IMR-90 (cell line): ENCODE data around the gene SHLD1. TPM values are rescaled to one million over a fixed set of nuclear protein-coding genes. Genes with fewer than 3 reads are reported as not detected.

Source experiments
- ATAC-seq: fragments of 200-7000 bp; cut with Tn5 transposase; 2 replicates; pipeline ENCODE4 v1.9.1; 2020; ENCODE audit warnings: low read depth, mild to moderate bottlenecking, moderate library complexity
- BruUV-seq: library from RNA; stranded (reverse); fragments of 400-500 nt; replicated peaks from 2 replicates; lab custom pipeline; 2021; lab: Mats Ljungman, UMichigan
- CTCF ChIA-PET: fragments of 300-600 bp; formaldehyde crosslinking; extraction: SDS; loops from one replicate; lab custom pipeline; 2021; ENCODE audit warnings: antibody characterized with exemption; lab: Yijun Ruan, JAX
- POLR2A ChIA-PET: fragments of 300-600 bp; sonication (Branson Sonifier 250); formaldehyde crosslinking; loops from one replicate; lab custom pipeline; 2022; ENCODE audit warnings: antibody characterized with exemption; ENCODE audit not compliant: unreplicated experiment; lab: Charles Lee
- DNase-seq: peaks from one replicate; pipeline ENCODE4 v3.0.0; 2013
- H2AFZ ChIP-seq: replicated peaks from 2 replicates; pipeline ENCODE3; 2013; ENCODE audit warnings: low read length, mild to moderate bottlenecking; ENCODE audit not compliant: poor library complexity
- H2AK5ac ChIP-seq: 2 replicates; pipeline ENCODE4 v1.6.1; 2013; ENCODE audit warnings: low read depth, low read length, inconsistent platforms
- H2AK9ac ChIP-seq: replicated peaks from 2 replicates; pipeline ENCODE3; 2013; ENCODE audit warnings: mild to moderate bottlenecking, low read depth, low read length, moderate library complexity; ENCODE audit not compliant: poor library complexity
- H2BK120ac ChIP-seq: 2 replicates; pipeline ENCODE4 v1.6.1; 2013; ENCODE audit warnings: low read depth, low read length, inconsistent platforms
- H2BK15ac ChIP-seq: 3 replicates; pipeline ENCODE4 v1.6.1; 2013; ENCODE audit warnings: low read depth, low read length, inconsistent platforms
- H2BK20ac ChIP-seq: 2 replicates; pipeline ENCODE4 v1.6.1; 2013; ENCODE audit warnings: low read depth, mild to moderate bottlenecking, inconsistent platforms, low read length, moderate library complexity
- H2BK5ac ChIP-seq: 2 replicates; pipeline ENCODE4 v1.6.1; 2013; ENCODE audit warnings: mild to moderate bottlenecking, low read depth, low read length, inconsistent platforms; ENCODE audit not compliant: poor library complexity, severe bottlenecking
- H3K14ac ChIP-seq: replicated peaks from 2 replicates; pipeline ENCODE4 v1.6.1; 2013; ENCODE audit warnings: low read depth, low read length, inconsistent platforms
- H3K18ac ChIP-seq: 2 replicates; pipeline ENCODE4 v1.6.1; 2013; ENCODE audit warnings: low read depth, low read length, control low read depth
- H3K23ac ChIP-seq: 2 replicates; pipeline ENCODE4 v1.6.1; 2013; ENCODE audit warnings: low read depth, low read length, inconsistent platforms
- H3K27ac ChIP-seq: 2 replicates; pipeline ENCODE4 v1.5.1; 2013; ENCODE audit warnings: mild to moderate bottlenecking, control low read depth, low read length; ENCODE audit not compliant: insufficient read depth
- H3K27me3 ChIP-seq: 2 replicates; pipeline ENCODE4 v1.6.1; 2013; ENCODE audit warnings: low read length; ENCODE audit not compliant: control insufficient read depth, insufficient read depth
- H3K36me3 ChIP-seq: 2 replicates; pipeline ENCODE4 v1.6.1; 2013; ENCODE audit warnings: low read length, mixed read lengths; ENCODE audit not compliant: control insufficient read depth, insufficient read depth
- H3K4ac ChIP-seq: 2 replicates; pipeline ENCODE4 v1.6.1; 2013; ENCODE audit warnings: low read depth, low read length, inconsistent platforms
- H3K4me1 ChIP-seq: 2 replicates; pipeline ENCODE4 v1.6.1; 2013; ENCODE audit warnings: low read length, mixed read lengths; ENCODE audit not compliant: control insufficient read depth, insufficient read depth
- H3K4me2 ChIP-seq: 2 replicates; pipeline ENCODE4 v1.6.1; 2013; ENCODE audit warnings: low read depth, mild to moderate bottlenecking, control low read depth, low read length, moderate library complexity
- H3K4me3 ChIP-seq: 2 replicates; pipeline ENCODE4 v1.5.1; 2013; ENCODE audit warnings: low read depth, mild to moderate bottlenecking, control low read depth, low read length, moderate library complexity; ENCODE audit not compliant: insufficient read depth
- H3K56ac ChIP-seq: 2 replicates; pipeline ENCODE4 v1.6.1; 2013; ENCODE audit warnings: low read length, inconsistent platforms; ENCODE audit not compliant: insufficient read depth; ENCODE audit errors: extremely low read depth
- H3K79me1 ChIP-seq, 2 experiments: 2 replicates each; pipeline ENCODE4 v1.6.1; 2013; ENCODE audit warnings: low read length in 2 of 2, inconsistent platforms in 1 of 2, low read depth in 1 of 2
- H3K9ac ChIP-seq: 2 replicates; pipeline ENCODE4 v1.6.1; 2013; ENCODE audit warnings: low read depth, low read length, control low read depth
- H3K9me1 ChIP-seq: 2 replicates; pipeline ENCODE4 v1.6.1; 2013; ENCODE audit warnings: low read length, inconsistent platforms; ENCODE audit not compliant: insufficient read depth
- H3K9me3 ChIP-seq: 2 replicates; pipeline ENCODE4 v1.6.1; 2013; ENCODE audit warnings: low read length; ENCODE audit not compliant: control insufficient read depth, insufficient read depth
- H4K20me1 ChIP-seq: 2 replicates; pipeline ENCODE4 v1.6.1; 2013; ENCODE audit warnings: low read length, inconsistent platforms; ENCODE audit not compliant: insufficient read depth
- H4K5ac ChIP-seq: 2 replicates; pipeline ENCODE4 v1.6.1; 2013; ENCODE audit warnings: mild to moderate bottlenecking, low read depth, low read length, control low read depth
- H4K8ac ChIP-seq, 2 experiments: 2 replicates each; pipeline ENCODE4 v1.6.1; 2013; ENCODE audit warnings: low read depth in 2 of 2, low read length in 2 of 2, control low read depth in 1 of 2, inconsistent platforms in 1 of 2
- H4K91ac ChIP-seq: 2 replicates; pipeline ENCODE4 v1.6.1; 2013; ENCODE audit warnings: low read depth, low read length, inconsistent platforms; ENCODE audit not compliant: insufficient read depth
- BHLHE40 ChIP-seq: fragments of 150-350 bp; IDR thresholded peaks from 2 replicates; pipeline ENCODE4 v1.6.1; 2016; ENCODE audit warnings: mild to moderate bottlenecking, low read depth, low read length
- FOS ChIP-seq: fragments of 150-350 bp; IDR thresholded peaks from 2 replicates; pipeline ENCODE4 v1.6.1; 2016; ENCODE audit warnings: low read depth, low read length
- POLR2A ChIP-seq: IDR thresholded peaks from 2 replicates; pipeline ENCODE4 v1.6.1; 2012; ENCODE audit warnings: mild to moderate bottlenecking, low read depth, low read length
- RAD21 ChIP-seq: IDR thresholded peaks from 2 replicates; pipeline ENCODE4 v1.6.1; 2012; ENCODE audit warnings: low read length, improper control_type of control experiment
- RCOR1 ChIP-seq: IDR thresholded peaks from 2 replicates; pipeline ENCODE4 v1.6.1; 2012; ENCODE audit warnings: mild to moderate bottlenecking, low read length, improper control_type of control experiment; ENCODE audit not compliant: insufficient replicate concordance
- SMC3 ChIP-seq: fragments of 150-350 bp; IDR thresholded peaks from 2 replicates; pipeline ENCODE4 v1.6.1; 2016; ENCODE audit warnings: low read depth, mild to moderate bottlenecking, antibody characterized with exemption, low read length, moderate library complexity
- WGBS, 2 experiments: methylation state at CpG; one replicate each; pipeline versions ENCODE4 v1.1.5 to v1.1.7; 2013; ENCODE audit warnings: missing lambda C conversion rate in 2 of 2; ENCODE audit not compliant: insufficient read length in 1 of 2; ENCODE audit errors: extremely low coverage in 2 of 2; 5-methylcytosine and 5-hydroxymethylcytosine counted together
- dilution Hi-C: fragments of 300-500 bp; cut with HindIII; formaldehyde crosslinking; loops from one replicate; pipeline ENCODE4 v1.14.3; 2018; ENCODE audit warnings: low sequenced_read_pairs; ENCODE audit not compliant: unreplicated experiment
- in situ Hi-C: fragments of 300-500 bp; cut with MboI; formaldehyde crosslinking; loops from 3 replicates; pipeline ENCODE4 v1.14.3; 2019; ENCODE audit warnings: low sequenced_read_pairs, inconsistent platforms, mixed read lengths
- intact Hi-C: fragments of 100-400 bp; cut with micrococcal nuclease; formaldehyde crosslinking; loops from 2 replicates; pipeline ENCODE4 v1.10.0; 2022
- polyA plus RNA-seq, 3 experiments: library from polyadenylated mRNA; depleted of rRNA; stranded (reverse); fragments of >200 nt; gene quantifications; 2 replicates each; pipeline ENCODE4 v1.2.3, GENCODE V29; 2012; ENCODE audit warnings: low replicate concordance in 1 of 3
- total RNA-seq: library from RNA; depleted of rRNA; stranded (reverse); fragments of >200 nt; gene quantifications from 2 replicates; pipeline ENCODE4 v1.2.3, GENCODE V29; 2012
- TF ChIP-seq, protein P1 (sequence below): fragments of 150-350 bp; IDR thresholded peaks from 2 replicates; pipeline ENCODE4 v1.6.1; 2016; ENCODE audit warnings: low read depth, mild to moderate bottlenecking, low read length, moderate library complexity, borderline replicate concordance
- TF ChIP-seq, protein P2 (sequence below): conservative IDR thresholded peaks from 2 replicates; pipeline ENCODE4 v1.5.1; 2012; ENCODE audit warnings: mild to moderate bottlenecking, low read depth, low read length, improper control_type of control experiment

SHLD1 gene
- total and polyA plus RNA-seq, 2 of the 4 experiments (the other 2 are of a cell fraction), result 2.6 to 3.0 TPM

DNA sequence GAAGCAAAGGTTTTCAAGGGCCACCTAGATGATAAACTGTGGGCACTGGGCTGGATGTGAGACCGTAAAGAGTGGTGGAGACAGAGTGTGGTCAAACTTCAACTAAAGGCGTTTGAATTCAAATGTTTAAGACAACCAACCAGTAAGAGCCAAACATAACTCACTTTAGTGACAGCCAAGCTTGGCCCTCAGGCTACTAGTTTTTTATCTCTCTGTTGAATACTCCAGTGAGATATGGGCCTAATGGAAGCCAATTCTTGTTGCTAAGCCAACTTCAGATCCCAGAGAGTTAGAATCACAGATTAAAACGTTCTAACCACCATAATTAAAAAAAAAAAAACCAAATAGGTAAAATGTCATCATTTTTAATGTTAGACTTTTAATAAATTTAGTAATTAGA lies 142.9 kb downstream of the SHLD1 start:
- H3K4ac ChIP-seq, result no peak overlapping the region
- no peaks in the 10 kb centered on the region for H3K9me3 ChIP-seq
- no peak overlapping the region for H2BK15ac ChIP-seq
- in situ Hi-C loops (no loop called here), intact Hi-C loops (no loop called here), dilution Hi-C loops (no loop called here)
- H3K27ac ChIP-seq, result no peak overlapping the region
- H3K56ac ChIP-seq, result no peak overlapping the region
- H3K23ac ChIP-seq, result no peak overlapping the region
- no peak overlapping the region for H2AK5ac ChIP-seq
- H2BK20ac ChIP-seq, result no peak overlapping the region
- no TSS peak for BruUV-seq
- no peak overlapping the region for H2BK120ac ChIP-seq
- no peak overlapping the region for H3K9ac ChIP-seq
- DNase-seq (no peak), ATAC-seq (no peak)
- H3K18ac ChIP-seq, result no peak overlapping the region
- H2AFZ ChIP-seq, result no peak overlapping the region
- WGBS, 2 experiments, result no CpG with 5 or more reads among the region's 3 CpGs
- H2AK9ac ChIP-seq, result no peak overlapping the region
- CTCF ChIA-PET, result no interaction called here
- H3K14ac ChIP-seq, result no peak overlapping the region
- H3K9me1 ChIP-seq, result no peaks in the 10 kb centered on the region
- peaks cover 15% of the 10 kb centered on the region for H3K27me3 ChIP-seq
- H3K4me1 ChIP-seq, result no peaks in the 10 kb centered on the region
- TF ChIP-seq, protein P1, sequence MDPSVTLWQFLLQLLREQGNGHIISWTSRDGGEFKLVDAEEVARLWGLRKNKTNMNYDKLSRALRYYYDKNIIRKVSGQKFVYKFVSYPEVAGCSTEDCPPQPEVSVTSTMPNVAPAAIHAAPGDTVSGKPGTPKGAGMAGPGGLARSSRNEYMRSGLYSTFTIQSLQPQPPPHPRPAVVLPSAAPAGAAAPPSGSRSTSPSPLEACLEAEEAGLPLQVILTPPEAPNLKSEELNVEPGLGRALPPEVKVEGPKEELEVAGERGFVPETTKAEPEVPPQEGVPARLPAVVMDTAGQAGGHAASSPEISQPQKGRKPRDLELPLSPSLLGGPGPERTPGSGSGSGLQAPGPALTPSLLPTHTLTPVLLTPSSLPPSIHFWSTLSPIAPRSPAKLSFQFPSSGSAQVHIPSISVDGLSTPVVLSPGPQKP, result no peak
- no peak for TF ChIP-seq RAD21
- no peak for TF ChIP-seq SMC3
- no peak for TF ChIP-seq POLR2A
- TF ChIP-seq FOS, result no peak
- TF ChIP-seq, protein P2, sequence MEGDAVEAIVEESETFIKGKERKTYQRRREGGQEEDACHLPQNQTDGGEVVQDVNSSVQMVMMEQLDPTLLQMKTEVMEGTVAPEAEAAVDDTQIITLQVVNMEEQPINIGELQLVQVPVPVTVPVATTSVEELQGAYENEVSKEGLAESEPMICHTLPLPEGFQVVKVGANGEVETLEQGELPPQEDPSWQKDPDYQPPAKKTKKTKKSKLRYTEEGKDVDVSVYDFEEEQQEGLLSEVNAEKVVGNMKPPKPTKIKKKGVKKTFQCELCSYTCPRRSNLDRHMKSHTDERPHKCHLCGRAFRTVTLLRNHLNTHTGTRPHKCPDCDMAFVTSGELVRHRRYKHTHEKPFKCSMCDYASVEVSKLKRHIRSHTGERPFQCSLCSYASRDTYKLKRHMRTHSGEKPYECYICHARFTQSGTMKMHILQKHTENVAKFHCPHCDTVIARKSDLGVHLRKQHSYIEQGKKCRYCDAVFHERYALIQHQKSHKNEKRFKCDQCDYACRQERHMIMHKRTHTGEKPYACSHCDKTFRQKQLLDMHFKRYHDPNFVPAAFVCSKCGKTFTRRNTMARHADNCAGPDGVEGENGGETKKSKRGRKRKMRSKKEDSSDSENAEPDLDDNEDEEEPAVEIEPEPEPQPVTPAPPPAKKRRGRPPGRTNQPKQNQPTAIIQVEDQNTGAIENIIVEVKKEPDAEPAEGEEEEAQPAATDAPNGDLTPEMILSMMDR, result no peak
- no peak for TF ChIP-seq BHLHE40
- no peak for TF ChIP-seq RCOR1
- no peak overlapping the region for H3K4me2 ChIP-seq
- no peaks in the 10 kb centered on the region for H3K36me3 ChIP-seq
- no peak overlapping the region for H3K4me3 ChIP-seq
- no peak overlapping the region for H4K91ac ChIP-seq
- no peak overlapping the region for H4K8ac ChIP-seq
- H2BK5ac ChIP-seq, result no peak overlapping the region
- no peaks in the 10 kb centered on the region for H4K20me1 ChIP-seq
- H3K79me1 ChIP-seq, result no peaks in the 10 kb centered on the region
- POLR2A ChIA-PET, result no interaction called here
- H4K5ac ChIP-seq, result no peak overlapping the region
